ENCODE results near the gene ARGFX.
"Not testable (repeated sequence)": the region's sequence is repeated elsewhere in the genome, so short reads cannot be mapped to it uniquely, and the experiment has no call there.

The ARGFX gene

GRCh38 chr3:121574449-121574848, 6.7 kb downstream of the ARGFX start (continued):
- no peak for TF ChIP-seq PATZ1 (CRISPR knock-in tag; IDR thresholded peaks at IDR 0.05; ENCODE audit: borderline replicate concordance)

GRCh38 chr3:121581691-121582090, 13.9 kb downstream of the ARGFX start:
- TF ChIP-seq BACH2 (CRISPR knock-in tag; IDR thresholded peaks at IDR 0.05; ENCODE audit: borderline replicate concordance) (no peak), ISL1 (CRISPR knock-in tag; IDR thresholded peaks at IDR 0.05) (no peak)
- ATAC-seq, result no peak

- no peak for TF ChIP-seq BACH2 (CRISPR knock-in tag; IDR thresholded peaks at IDR 0.05; ENCODE audit: borderline replicate concordance)
- TF ChIP-seq PATZ1 (CRISPR knock-in tag; IDR thresholded peaks at IDR 0.05; ENCODE audit: borderline replicate concordance), result no peak
- TF ChIP-seq ZNF565 (CRISPR knock-in tag; conservative IDR thresholded peaks at IDR 0.05; ENCODE audit: low read depth), result no peak
- no peak for TF ChIP-seq SNAI2 (CRISPR knock-in tag; IDR thresholded peaks at IDR 0.05)
- no peak for TF ChIP-seq ZNF8 (CRISPR knock-in tag; IDR thresholded peaks at IDR 0.05)
- no peak for TF ChIP-seq ARNTL (CRISPR knock-in tag; IDR thresholded peaks at IDR 0.05; ENCODE audit: borderline replicate concordance, low read depth)
- TF ChIP-seq ZFP30 (CRISPR knock-in tag; IDR thresholded peaks at IDR 0.05), result no peak
- TF ChIP-seq POU6F1 (CRISPR knock-in tag; IDR thresholded peaks at IDR 0.05; ENCODE audit: borderline replicate concordance, low read depth), result no peak
- no peak for ATAC-seq
Observed at GRCh38 chr3:121584418-121584817, 16.7 kb downstream of the ARGFX start.

- ATAC-seq, result no peak
- TF ChIP-seq ZNF565 (CRISPR knock-in tag; conservative IDR thresholded peaks at IDR 0.05; ENCODE audit: low read depth) (no peak), OSR1 (CRISPR knock-in tag; IDR thresholded peaks at IDR 0.05) (no peak), ESRRG (CRISPR knock-in tag; IDR thresholded peaks at IDR 0.05) (no peak)
Observed at GRCh38 chr3:121592856-121593702, 25.3 kb downstream of the ARGFX start, which contains the start of gene FBXO40. FBXO40 (plus strand) TSS chr3:121593379; CDS start chr3:121620576, 27,197 bp downstream.

GRCh38 chr3:121593806-121594205, 26.1 kb downstream of the ARGFX start:
- ATAC-seq, result not testable (repeated sequence)

GRCh38 chr3:121594850-121595249, 27.1 kb downstream of the ARGFX start:
- ATAC-seq, result no peak
- TF ChIP-seq CREB5 (CRISPR knock-in tag; IDR thresholded peaks at IDR 0.05; ENCODE audit: low read depth), result no peak
- no peak for TF ChIP-seq ZFP30 (CRISPR knock-in tag; IDR thresholded peaks at IDR 0.05)
- TF ChIP-seq PATZ1 (CRISPR knock-in tag; IDR thresholded peaks at IDR 0.05; ENCODE audit: borderline replicate concordance), result no peak
- TF ChIP-seq ISL1 (CRISPR knock-in tag; IDR thresholded peaks at IDR 0.05), result no peak
- no peak for TF ChIP-seq OSR1 (CRISPR knock-in tag; IDR thresholded peaks at IDR 0.05)

Measured in SK-N-SH treated with all-trans-retinoic acid at 6 μM for 48 hours (cell line).